Neural cell (in vitro differentiated cells): ENCODE results near the gene WASF3. TPM values are rescaled to one million over a fixed set of nuclear protein-coding genes. Genes with fewer than 3 reads are reported as not detected.

Experiments used
- H2AFZ ChIP-seq: fragments of 200-600, 300-800 bp; sonication (generic), shearing (Covaris generic); 2 replicates; pipeline ENCODE4 v1.6.0; 2014; ENCODE audit warnings: low read depth, mild to moderate bottlenecking, antibody characterized with exemption, low read length, moderate library complexity
- H3F3A ChIP-seq: fragments of 200-600 bp; shearing (Covaris generic); 2 replicates; pipeline ENCODE4 v1.6.1; 2016; ENCODE audit warnings: mild to moderate bottlenecking, moderate library complexity, mixed read lengths, antibody characterized with exemption, low read length; ENCODE audit not compliant: insufficient read depth, poor library complexity, severe bottlenecking
- H3K27ac ChIP-seq: fragments of 200-600, 300-800 bp; sonication (generic), shearing (Covaris generic); 2 replicates; pipeline ENCODE4 v1.5.1; 2014; ENCODE audit warnings: mild to moderate bottlenecking, low read length, moderate library complexity
- H3K27me3 ChIP-seq: fragments of 300-800, 200-600 bp; sonication (generic), shearing (Covaris generic); 2 replicates; pipeline ENCODE4 v1.6.0; 2014; ENCODE audit warnings: mild to moderate bottlenecking, low read depth, low read length, moderate library complexity; ENCODE audit not compliant: insufficient read depth
- H3K36me3 ChIP-seq: fragments of 300-800, 200-600 bp; sonication (generic), shearing (Covaris generic); 2 replicates; pipeline ENCODE4 v1.5.1; 2014; ENCODE audit warnings: mild to moderate bottlenecking, antibody characterized with exemption, low read length, moderate library complexity; ENCODE audit not compliant: insufficient read depth
- H3K4me2 ChIP-seq: fragments of 300-800, 200-600 bp; sonication (generic), shearing (Covaris generic); 2 replicates; pipeline ENCODE4 v1.6.0; 2014; ENCODE audit warnings: mild to moderate bottlenecking, low read length
- H3K4me3 ChIP-seq: fragments of 300-800, 200-600 bp; sonication (generic), shearing (Covaris generic); 2 replicates; pipeline ENCODE4 v1.5.1; 2014; ENCODE audit warnings: mild to moderate bottlenecking, low read length, moderate library complexity
- H3K79me2 ChIP-seq: fragments of 200-600 bp; shearing (Covaris generic); replicated peaks from 2 replicates; pipeline ENCODE4 v1.6.0; 2014; ENCODE audit warnings: mild to moderate bottlenecking, low read length, moderate library complexity; ENCODE audit not compliant: insufficient read depth
- H3K9ac ChIP-seq: fragments of 300-800, 200-600 bp; sonication (generic), shearing (Covaris generic); 2 replicates; pipeline ENCODE4 v1.6.1; 2016; ENCODE audit warnings: mild to moderate bottlenecking, low read length, mixed read lengths
- H3K9me2 ChIP-seq: fragments of 200-600 bp; shearing (Covaris generic); 2 replicates; pipeline ENCODE4 v1.6.1; 2016; ENCODE audit warnings: mild to moderate bottlenecking, low read length, mixed read lengths; ENCODE audit not compliant: insufficient read depth
- H3K9me3 ChIP-seq: fragments of 200-600, 300-800 bp; sonication (generic), shearing (Covaris generic); 2 replicates; pipeline ENCODE4 v1.6.1; 2016; ENCODE audit warnings: mild to moderate bottlenecking, mixed run types, low read length, moderate library complexity, mixed read lengths
- H4K20me1 ChIP-seq: fragments of 200-600 bp; shearing (Covaris generic); 2 replicates; pipeline ENCODE4 v1.6.1; 2016; ENCODE audit warnings: mild to moderate bottlenecking, mixed run types; ENCODE audit not compliant: insufficient read depth
- EP300 ChIP-seq: fragments of 450-650 bp; conservative IDR thresholded peaks from 2 replicates; pipeline ENCODE4 v1.6.1; 2014; ENCODE audit warnings: antibody characterized with exemption, mild to moderate bottlenecking, moderate library complexity; ENCODE audit not compliant: poor library complexity, severe bottlenecking
- EZH2 ChIP-seq: fragments of 200-600, 300-800 bp; shearing (Covaris generic), sonication (generic); IDR thresholded peaks from 2 replicates; pipeline ENCODE4 v1.6.1; 2014; ENCODE audit warnings: antibody characterized with exemption, low read length, borderline replicate concordance, mild to moderate bottlenecking; ENCODE audit not compliant: insufficient read depth, poor library complexity, severe bottlenecking
- MXI1 ChIP-seq: fragments of 450-650 bp; conservative IDR thresholded peaks from 2 replicates; pipeline ENCODE4 v1.6.1; 2014; ENCODE audit warnings: antibody characterized with exemption, mild to moderate bottlenecking; ENCODE audit not compliant: poor library complexity, severe bottlenecking
- POLR2AphosphoS5 ChIP-seq: IDR thresholded peaks from 2 replicates; pipeline ENCODE4 v1.6.1; 2012
- RAD21 ChIP-seq: fragments of 450-650 bp; conservative IDR thresholded peaks from 2 replicates; pipeline ENCODE4 v1.6.1; 2014; ENCODE audit warnings: antibody characterized with exemption, mild to moderate bottlenecking, moderate library complexity
- SMC3 ChIP-seq: fragments of 450-650 bp; conservative IDR thresholded peaks from 2 replicates; pipeline ENCODE4 v1.6.1; 2014; ENCODE audit warnings: antibody characterized with exemption, mild to moderate bottlenecking, moderate library complexity; ENCODE audit not compliant: poor library complexity
- TAF1 ChIP-seq: IDR thresholded peaks from 2 replicates; pipeline ENCODE4 v1.6.1; 2012; ENCODE audit warnings: low read depth
- polyA plus RNA-seq: library from polyadenylated mRNA; depleted of rRNA; stranded (reverse); fragments of >200 nt; gene quantifications from 2 replicates; pipeline ENCODE4 v1.2.3, GENCODE V29; 2014
- TF ChIP-seq, protein P1 (sequence below): fragments of 450-650 bp; IDR thresholded peaks from 2 replicates; pipeline ENCODE4 v1.5.1; 2014; ENCODE audit warnings: antibody characterized with exemption, mild to moderate bottlenecking, moderate library complexity; ENCODE audit not compliant: poor library complexity, severe bottlenecking
- TF ChIP-seq, protein P2 (sequence below): IDR thresholded peaks from 2 replicates; pipeline ENCODE4 v1.6.1; 2012; ENCODE audit warnings: borderline replicate concordance

WASF3 gene
- polyA plus RNA-seq, 1 donor from 2014 or later = 44.5 TPM

GRCh38 chr13:26523007-26523406, 34.5 kb upstream of the WASF3 start:
- no peak overlapping the region for H3K4me2 ChIP-seq
- H3K27me3 ChIP-seq = no peaks in the 10 kb centered on the region
- no peak overlapping the region for H3K9ac ChIP-seq
- no peak overlapping the region for H3K4me3 ChIP-seq
- no peaks in the 10 kb centered on the region for H3K9me3 ChIP-seq
- H4K20me1 ChIP-seq = no peaks in the 10 kb centered on the region
- H3F3A ChIP-seq = no peaks in the 10 kb centered on the region
- H3K36me3 ChIP-seq = no peaks in the 10 kb centered on the region
- no peaks in the 10 kb centered on the region for H3K79me2 ChIP-seq
- H3K9me2 ChIP-seq = no peaks in the 10 kb centered on the region
- H3K27ac ChIP-seq = no peak overlapping the region
- TF ChIP-seq EZH2 (no peak), RAD21 (no peak), SMC3 (no peak), EP300 (no peak), MXI1 (no peak), POLR2AphosphoS5 (no peak)
- TF ChIP-seq, protein P1, sequence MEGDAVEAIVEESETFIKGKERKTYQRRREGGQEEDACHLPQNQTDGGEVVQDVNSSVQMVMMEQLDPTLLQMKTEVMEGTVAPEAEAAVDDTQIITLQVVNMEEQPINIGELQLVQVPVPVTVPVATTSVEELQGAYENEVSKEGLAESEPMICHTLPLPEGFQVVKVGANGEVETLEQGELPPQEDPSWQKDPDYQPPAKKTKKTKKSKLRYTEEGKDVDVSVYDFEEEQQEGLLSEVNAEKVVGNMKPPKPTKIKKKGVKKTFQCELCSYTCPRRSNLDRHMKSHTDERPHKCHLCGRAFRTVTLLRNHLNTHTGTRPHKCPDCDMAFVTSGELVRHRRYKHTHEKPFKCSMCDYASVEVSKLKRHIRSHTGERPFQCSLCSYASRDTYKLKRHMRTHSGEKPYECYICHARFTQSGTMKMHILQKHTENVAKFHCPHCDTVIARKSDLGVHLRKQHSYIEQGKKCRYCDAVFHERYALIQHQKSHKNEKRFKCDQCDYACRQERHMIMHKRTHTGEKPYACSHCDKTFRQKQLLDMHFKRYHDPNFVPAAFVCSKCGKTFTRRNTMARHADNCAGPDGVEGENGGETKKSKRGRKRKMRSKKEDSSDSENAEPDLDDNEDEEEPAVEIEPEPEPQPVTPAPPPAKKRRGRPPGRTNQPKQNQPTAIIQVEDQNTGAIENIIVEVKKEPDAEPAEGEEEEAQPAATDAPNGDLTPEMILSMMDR = no peak
- H2AFZ ChIP-seq = no peak overlapping the region

DNA sequence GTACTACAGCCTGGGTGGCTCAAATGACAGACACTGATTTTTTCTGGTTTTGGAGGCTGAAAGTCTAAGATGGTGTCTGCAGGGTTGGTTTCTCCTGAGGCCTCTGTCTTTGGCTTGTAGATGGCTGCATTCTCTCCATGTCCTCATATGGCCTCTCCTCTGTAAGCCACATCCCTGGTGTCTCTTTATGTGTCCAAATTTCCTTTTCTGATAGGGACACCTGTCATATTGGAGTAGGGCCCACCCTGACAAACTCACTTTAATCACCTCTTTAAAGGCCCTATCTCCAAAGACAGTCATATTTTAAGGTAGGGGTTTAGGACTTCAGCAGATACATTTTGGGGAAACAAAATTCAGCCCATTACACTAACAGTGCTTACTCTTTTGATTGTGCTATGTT, 32.0 kb upstream of the WASF3 start:
- Histone ChIP-seq H3K4me3 (no peak overlapping the region), H4K20me1 (no peaks in the 10 kb centered on the region), H3K9ac (no peak overlapping the region), H3K79me2 (no peaks in the 10 kb centered on the region), H3K27me3 (no peaks in the 10 kb centered on the region), H3K9me3 (no peaks in the 10 kb centered on the region), H3F3A (no peaks in the 10 kb centered on the region), H2AFZ (no peak overlapping the region), H3K36me3 (no peaks in the 10 kb centered on the region), H3K4me2 (no peak overlapping the region), H3K9me2 (no peaks in the 10 kb centered on the region), H3K27ac (peak overlapping the region; percentile 71)
- TF ChIP-seq, protein P1 = no peak
- TF ChIP-seq, protein P2, sequence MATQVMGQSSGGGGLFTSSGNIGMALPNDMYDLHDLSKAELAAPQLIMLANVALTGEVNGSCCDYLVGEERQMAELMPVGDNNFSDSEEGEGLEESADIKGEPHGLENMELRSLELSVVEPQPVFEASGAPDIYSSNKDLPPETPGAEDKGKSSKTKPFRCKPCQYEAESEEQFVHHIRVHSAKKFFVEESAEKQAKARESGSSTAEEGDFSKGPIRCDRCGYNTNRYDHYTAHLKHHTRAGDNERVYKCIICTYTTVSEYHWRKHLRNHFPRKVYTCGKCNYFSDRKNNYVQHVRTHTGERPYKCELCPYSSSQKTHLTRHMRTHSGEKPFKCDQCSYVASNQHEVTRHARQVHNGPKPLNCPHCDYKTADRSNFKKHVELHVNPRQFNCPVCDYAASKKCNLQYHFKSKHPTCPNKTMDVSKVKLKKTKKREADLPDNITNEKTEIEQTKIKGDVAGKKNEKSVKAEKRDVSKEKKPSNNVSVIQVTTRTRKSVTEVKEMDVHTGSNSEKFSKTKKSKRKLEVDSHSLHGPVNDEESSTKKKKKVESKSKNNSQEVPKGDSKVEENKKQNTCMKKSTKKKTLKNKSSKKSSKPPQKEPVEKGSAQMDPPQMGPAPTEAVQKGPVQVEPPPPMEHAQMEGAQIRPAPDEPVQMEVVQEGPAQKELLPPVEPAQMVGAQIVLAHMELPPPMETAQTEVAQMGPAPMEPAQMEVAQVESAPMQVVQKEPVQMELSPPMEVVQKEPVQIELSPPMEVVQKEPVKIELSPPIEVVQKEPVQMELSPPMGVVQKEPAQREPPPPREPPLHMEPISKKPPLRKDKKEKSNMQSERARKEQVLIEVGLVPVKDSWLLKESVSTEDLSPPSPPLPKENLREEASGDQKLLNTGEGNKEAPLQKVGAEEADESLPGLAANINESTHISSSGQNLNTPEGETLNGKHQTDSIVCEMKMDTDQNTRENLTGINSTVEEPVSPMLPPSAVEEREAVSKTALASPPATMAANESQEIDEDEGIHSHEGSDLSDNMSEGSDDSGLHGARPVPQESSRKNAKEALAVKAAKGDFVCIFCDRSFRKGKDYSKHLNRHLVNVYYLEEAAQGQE = no peak
- TF ChIP-seq TAF1 = no peak
- TF ChIP-seq EZH2 = no peak
- TF ChIP-seq RAD21 = no peak
- no peak for TF ChIP-seq EP300
- TF ChIP-seq SMC3 = no peak
- no peak for TF ChIP-seq MXI1
- no peak for TF ChIP-seq POLR2AphosphoS5
